LNCAP (cell line): ENCODE measurements around the gene SYTL5.

Experiments used
- CTCF ChIP-seq: fragments of 450-650 bp; IDR thresholded peaks from 2 replicates; pipeline ENCODE4 v1.5.1; 2017; ENCODE audit warnings: mild to moderate bottlenecking

The SYTL5 gene

GRCh38 chrX:38166478-38167083, 160.2 kb downstream of the SYTL5 start:
- peak; percentile 55 for TF ChIP-seq CTCF

DNA sequence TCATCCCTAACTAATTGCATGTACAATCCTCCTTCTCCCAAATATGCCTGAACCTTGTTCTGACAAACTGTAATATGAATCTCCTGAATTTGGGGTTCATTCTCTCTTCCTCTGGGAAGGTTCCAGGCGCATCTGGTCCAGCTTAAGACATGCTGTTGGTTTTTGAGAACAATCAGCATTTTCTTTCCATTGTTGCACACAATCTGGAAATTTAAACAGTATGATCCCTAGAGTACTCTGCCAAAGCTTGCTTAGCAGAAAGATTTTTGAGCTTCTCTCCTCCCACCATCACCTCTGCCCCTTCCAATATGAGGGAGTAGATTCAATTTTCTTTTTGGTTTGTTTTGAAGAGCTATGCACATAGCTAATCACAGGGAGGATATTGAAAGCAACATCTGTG, 164.2 kb downstream of the SYTL5 start:
- no peak for TF ChIP-seq CTCF

DNA sequence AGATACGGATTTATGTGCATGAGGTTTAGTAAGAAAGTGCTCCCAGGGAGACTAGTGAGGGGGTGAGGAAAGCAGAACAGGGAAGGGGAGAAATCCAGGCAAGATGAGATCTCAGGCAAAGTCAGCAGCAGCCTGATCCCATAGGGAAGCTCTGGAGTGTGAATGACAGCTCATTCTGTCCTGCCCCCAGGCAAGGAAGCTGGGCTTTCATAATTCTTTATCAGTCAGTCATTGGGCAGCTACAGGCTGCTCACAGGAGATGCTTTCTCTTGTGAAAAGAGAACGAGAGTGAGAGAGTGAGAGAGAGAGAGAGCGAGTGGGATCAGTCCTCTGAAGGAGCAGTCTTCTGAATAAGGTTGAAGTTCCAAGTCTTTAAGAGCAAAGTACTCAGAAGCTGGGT, 166.2 kb downstream of the SYTL5 start:
- TF ChIP-seq CTCF, result no peak

DNA sequence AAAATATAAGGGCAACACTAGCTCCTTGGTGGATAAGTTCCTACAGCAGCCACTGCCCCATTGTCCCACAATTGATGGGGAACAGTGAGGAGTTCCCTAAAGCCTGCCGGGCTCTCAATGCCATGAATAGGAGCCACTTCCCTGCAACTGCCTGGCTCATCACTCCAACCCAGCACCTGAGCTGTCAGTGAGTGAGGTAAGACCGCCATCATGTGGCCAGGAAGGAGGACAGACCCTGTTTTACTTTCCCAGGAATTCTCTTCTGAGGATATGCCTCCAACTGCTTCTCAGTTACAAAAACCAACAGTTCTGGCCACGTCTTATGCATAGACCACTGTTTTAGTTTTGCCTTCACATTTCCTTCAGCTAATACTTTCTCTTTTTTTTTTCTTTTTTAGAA, 168.8 kb downstream of the SYTL5 start:
- TF ChIP-seq CTCF, result peak; percentile 63

DNA sequence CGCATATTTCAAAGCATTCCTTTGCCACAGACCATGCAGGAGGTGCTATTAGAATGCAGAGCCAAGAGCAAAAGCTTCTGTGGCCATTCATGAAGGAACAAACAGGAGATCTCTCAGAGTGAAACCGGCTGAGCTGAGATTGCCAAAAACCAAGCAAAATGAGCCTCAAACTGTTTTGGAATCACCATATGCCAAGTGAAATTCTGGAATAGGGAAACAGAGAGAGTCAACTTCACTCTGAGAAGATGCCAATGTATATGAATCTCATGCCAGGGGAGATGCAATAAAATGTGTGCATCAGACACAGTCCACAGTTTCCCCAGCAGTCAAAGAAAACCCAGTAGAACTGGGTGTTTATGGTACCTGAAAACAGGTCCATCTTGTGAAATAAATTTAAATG, 172.0 kb downstream of the SYTL5 start:
- TF ChIP-seq CTCF, result no peak
